ENCODE measurements around the gene LPAR5.

GRCh38 chr12:6582196-6582595 lies 53.6 kb downstream of the LPAR5 start:
- TF ChIP-seq CTCF (IDR thresholded peaks at IDR 0.05) (no peak), TCF7L2 (IDR thresholded peaks at IDR 0.05; ENCODE audit: low read depth, low read length) (no peak)
